Pulmonary artery endothelial cell (primary cell): ENCODE results near the gene UCK1. TPM values are rescaled to one million over a fixed set of nuclear protein-coding genes. Genes with fewer than 3 reads are reported as not detected.
"Not testable (repeated sequence)": the region's sequence is repeated elsewhere in the genome, so short reads cannot be mapped to it uniquely, and the experiment has no call there.

Experiments
- DNase-seq: peaks from one replicate; pipeline ENCODE4 v3.0.0-alpha.2; 2011; ENCODE audit warnings: low read depth, low spot score
- total RNA-seq: library from RNA; depleted of rRNA; stranded (reverse); fragments of >200 nt; gene quantifications from 2 replicates; pipeline ENCODE4 v1.2.3, GENCODE V29; 2014

Gene UCK1
- total RNA-seq, 1 donor from 2014 or later, result 21.9 TPM

DNA sequence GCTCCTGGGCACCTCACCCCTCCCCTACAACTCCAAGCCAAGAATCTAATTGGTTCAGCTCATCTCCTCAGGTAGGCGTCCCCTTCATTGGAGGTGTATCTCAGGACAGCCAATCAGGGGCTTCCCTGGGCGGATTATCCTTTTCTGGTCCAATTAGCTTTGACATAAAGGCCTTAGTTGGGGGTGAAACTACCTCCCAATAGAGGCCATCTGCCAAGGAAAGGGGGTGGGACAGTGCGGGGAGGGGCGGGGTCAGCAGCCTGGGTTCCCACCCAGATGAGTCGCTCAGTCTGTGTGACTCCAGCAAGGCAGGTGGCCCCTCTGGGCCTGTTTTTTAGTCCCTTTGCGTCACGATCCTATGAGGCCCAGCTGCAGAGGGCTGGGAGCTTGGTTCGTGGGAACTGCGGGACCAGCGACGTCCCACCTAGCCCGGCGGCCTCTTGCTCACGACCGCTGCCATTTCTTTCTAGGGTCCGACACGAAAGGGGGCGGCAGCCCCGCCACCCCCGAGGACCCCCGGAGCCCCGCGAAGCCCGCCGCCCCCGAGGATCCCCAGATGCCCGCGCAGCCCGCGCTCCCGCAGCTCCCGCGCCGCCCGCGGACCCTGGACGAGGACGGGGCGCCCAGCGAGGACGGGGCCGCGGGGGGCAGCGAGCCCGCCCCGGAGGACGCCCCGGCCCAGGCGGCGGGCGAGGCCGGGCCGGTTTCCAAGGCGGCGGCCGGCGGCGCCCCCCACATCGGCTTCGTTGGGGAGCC, 23.2 kb upstream of the UCK1 start:
- no peak for DNase-seq

DNA sequence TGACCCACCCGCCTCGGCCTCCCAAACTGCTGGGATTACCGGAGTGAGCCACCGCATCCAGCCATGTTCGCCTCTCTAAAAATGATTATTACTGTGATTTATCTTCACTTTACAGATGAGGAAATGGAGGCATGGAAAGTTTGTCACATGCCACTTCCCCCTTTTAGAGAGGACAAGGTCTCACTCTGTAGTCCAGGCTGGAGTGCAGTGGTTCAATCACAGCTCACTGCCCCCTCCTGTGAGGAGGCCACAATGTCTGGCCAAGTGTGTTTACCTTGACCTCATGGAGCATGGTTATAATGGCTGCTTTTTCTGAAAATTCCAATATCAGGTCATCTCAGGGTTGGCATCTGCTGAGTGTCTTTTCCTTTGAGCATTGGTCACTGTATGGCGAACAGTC, 21.0 kb upstream of the UCK1 start:
- DNase-seq, result no peak

DNA sequence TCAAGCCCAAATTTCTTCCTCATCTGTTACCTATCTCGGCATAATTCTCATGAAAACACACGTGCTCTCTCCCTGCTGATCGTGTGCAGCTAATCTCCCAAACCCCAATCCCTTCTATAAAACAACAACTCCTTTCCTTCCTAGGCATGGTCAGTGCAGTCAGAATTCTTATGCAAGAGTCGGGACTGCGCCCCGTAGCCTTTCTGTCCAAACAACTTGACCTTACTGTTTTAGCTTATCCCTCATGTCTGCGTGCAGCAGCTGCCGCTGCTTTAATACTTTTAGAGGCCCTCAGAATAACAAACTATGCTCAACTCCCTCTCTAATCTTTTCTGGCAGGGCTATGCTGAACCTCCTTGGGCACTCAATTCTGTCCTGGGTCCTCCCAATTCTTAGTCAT, 19.4 kb upstream of the UCK1 start:
- DNase-seq, result not testable (repeated sequence)

DNA sequence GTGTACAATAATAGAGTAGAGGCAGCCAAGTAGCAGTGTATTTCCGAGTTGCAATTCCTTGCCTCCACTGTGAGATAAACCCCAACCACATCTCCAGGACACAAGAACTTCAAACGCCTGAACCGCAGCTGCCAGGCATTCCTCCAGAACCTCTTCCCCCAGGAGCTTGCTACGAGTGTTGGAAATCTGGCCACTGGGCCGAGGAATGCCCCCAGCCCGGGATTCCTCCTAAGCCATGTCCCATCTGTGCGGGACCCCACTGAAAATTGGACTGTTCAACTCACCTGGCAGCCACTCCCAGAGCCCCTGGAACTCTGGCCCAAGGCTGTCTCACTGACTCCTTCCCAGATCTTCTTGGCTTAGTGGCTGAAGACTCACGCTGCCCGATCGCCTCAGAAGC, 18.1 kb upstream of the UCK1 start:
- not testable (repeated sequence) for DNase-seq

DNA sequence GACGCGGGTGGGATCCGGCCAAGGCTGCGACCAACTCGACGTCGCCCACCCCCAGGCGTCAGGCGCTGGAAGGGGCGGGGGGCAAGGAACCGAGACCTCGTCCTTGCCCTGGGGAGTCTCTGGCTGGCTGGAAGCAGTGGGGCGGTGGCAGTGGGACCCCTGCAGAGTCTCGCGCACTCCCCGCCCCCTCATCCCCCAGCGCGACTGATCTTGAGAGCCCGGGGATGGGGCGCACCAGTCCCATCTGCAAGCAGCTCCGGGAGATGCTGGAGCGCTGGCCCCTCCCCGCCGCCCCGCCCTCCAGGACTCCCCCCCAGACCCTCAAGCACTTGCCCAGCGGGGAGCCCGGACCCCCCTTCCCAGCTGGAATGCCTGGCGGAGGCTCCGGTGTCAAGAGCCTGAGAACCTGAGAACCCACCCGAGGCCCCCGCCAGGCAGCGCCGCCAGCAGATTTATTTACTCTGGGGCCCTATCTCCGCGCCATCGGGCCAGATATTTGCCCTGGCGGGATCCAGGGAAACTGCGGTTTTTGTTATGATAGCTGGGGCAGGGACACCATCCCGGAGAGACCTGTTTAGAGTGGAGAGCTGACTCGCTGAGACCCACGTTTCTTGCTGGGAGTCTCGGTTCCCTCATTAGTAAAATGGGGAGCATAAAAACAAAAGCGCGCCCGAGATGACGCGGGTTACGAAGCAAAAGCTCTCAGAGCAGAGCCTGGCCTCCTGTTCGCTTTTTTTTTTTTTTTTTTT, 15.4 kb upstream of the UCK1 start:
- no peak for DNase-seq

DNA sequence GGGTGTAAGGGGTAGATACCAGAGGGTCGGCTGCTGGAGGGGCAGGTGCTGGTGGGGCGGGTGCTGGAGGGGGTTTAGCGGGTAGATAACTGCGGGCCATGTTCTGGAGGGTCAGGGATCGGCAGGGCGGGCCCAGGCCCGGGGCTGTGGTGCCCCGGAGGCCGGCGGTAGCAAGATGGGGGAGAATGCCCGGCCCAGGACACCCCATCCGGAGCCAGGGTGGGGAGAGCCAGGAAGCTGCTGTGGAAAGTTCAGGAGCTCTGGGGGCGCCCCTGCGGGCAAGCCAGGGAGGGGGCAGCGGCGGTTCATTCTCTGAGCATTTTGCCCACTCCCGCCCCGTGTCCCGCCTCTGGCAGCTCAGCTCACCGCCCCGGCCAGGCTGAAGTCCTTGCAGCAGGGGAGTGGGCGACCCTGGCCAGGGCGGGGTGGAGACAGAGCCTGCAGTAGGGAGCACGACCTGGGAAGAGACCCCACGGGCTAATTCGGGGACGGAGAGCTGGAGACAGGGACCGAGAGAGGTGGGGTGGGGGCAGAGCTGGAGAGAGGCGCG, 14.8 kb upstream of the UCK1 start:
- DNase-seq, result no peak

DNA sequence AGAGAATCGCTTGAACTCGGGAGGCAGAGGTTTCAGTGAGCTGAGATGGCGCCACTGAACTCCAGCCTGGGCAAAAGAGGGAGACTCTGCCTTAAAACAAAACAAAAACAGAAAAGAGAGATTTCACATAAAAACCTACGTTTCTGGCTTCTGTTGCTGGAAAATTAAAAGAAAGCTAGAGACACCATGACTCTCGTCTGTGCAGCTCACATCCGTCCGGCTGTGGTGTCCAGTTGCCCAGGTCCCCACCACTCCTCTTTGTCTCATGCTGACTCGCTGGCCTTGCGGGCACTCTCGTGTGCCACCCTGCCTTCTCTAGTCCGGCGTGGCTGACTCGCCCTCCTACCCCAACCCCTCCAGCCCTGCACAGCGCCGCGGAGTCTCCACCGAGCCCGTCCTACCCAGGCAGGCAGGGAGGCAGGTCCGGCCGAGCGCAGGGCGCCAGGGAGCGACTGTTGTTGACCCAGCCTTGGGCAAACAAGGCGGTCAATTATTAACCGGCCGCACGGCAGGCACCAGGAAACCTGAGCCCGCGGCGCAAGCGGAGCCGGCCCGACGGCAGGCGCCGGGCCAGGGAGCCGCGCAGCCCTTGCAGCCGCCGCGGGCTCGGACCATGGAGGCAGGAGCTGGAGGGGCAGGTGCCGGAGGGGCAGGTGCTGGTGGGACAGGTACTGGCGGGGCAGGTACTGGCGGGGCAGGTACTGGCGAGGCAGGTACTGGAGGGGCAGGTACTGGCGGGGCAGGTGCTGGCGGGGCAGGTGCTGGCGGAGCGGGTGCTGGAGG, 14.1 kb upstream of the UCK1 start, which contains the start of gene PRRT1B:
Gene PRRT1B (plus strand): TSS at position 521 of the 783 bp plus-strand sequence. CDS start 93 bp downstream, at position 614.
- no peak for DNase-seq

DNA sequence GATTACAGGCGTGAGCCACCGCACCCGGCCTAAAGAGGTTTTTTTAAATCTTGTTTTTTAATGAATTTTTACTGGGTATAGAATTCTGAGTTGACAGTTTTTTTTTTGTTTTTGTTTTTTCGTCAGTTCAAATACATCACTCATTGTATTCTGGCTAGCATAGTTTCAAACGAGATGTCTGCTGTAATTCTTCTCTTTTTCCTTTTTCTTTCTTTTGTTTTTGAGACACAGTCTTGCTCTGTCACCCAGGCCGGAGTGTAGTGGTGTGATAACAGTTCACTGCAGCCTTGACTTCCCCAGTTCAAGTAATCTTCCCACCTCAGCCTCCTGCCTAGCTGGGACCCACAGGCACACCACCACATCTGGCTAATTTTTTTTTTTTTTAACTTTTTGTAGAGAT, 12.1 kb upstream of the UCK1 start:
- no peak for DNase-seq

DNA sequence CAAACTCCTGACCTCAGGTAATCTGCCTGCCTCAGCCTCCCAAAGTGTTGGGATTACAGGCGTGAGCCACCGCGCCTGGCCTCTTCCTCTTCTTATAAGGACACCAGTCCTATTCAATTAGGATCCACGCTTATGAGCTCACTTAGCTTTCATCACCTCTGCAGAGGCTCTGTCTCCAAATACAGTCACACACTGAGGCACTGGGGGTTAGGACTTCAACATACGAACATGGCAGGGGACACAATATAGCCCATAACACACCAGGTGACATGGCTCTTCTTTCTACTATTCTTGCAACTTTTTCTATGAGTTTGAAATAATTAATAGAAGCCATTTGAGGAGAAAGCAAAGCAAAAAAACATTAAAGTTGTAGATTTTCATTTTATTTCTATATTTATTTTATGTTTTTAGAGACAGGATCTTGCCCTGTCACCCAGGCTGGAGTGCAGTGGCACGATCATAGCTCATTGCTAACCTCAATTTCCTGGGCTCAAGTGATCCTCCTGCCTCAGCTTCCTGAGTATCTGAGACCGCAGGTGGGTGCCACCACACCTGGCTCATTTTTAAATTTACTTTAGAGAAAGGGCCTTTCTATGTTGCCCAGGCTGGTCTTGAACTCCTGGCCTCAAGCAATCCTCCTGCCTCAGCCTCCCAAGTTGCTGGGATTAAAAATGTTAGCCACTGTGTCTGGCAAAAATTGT, 8.3 kb upstream of the UCK1 start:
- DNase-seq, result no peak

DNA sequence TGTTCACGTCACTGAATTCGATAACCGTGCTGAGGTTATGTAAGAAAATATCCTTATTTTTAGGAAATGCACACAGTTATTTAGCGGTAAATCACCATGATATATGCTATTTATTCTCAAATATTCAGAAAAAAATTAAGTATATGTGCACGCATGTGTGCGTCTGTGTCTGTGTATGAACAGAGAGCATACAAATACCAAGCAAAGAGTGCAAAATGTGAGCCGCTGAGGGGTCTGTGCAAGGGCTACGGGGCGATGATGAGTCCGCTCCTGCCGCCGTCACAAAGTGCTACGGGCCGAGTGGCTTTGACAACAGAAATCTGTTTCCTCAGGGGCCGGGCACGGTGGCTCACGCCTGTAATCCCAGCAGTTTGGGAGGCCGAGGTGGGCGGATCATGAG, 6.9 kb upstream of the UCK1 start:
- DNase-seq, result no peak

DNA sequence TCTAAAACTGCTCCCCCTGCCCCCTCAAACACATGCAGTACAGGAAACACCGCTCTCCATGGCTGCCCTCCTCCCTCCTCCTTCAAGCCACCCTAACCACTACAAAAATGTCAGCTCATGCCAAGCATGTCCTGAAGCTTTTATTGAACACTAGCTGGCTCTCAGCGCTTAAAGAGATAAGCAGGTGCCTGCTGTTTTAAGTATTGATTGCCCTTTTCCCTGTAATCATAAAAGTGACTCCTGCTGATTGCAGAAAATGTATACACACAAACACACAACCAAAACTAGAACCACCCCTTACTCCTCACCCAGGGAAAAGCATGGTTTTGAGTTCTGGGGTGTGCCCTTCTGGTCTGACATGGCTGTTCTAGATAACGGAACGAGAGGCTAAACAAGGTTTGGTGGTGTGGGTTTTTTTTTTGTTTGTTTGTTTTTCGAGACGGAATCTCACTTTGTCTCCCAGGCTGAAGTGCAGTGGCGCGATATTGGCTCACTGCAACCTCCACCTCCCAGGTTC, 3.7 kb upstream of the UCK1 start:
- DNase-seq, result no peak

DNA sequence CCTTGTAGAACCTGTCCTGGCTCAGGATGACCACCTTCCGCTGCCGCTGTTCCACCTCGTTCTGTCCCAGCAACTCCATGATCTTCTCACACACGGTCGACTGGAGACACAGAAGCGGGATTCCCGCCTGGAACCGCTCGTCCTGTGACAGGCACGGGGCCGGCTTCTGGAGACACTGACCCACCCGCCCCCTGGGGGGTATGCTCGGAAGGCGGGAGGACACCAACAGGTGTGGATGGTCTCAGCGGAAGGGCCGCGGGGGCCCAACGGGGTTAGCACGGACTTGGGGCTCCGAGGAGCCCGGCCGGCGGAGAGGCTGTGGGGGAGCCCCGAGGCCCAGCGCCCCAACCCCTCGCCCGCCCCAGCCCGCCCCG, 530 bp downstream of the UCK1 start:
- no peak for DNase-seq

DNA sequence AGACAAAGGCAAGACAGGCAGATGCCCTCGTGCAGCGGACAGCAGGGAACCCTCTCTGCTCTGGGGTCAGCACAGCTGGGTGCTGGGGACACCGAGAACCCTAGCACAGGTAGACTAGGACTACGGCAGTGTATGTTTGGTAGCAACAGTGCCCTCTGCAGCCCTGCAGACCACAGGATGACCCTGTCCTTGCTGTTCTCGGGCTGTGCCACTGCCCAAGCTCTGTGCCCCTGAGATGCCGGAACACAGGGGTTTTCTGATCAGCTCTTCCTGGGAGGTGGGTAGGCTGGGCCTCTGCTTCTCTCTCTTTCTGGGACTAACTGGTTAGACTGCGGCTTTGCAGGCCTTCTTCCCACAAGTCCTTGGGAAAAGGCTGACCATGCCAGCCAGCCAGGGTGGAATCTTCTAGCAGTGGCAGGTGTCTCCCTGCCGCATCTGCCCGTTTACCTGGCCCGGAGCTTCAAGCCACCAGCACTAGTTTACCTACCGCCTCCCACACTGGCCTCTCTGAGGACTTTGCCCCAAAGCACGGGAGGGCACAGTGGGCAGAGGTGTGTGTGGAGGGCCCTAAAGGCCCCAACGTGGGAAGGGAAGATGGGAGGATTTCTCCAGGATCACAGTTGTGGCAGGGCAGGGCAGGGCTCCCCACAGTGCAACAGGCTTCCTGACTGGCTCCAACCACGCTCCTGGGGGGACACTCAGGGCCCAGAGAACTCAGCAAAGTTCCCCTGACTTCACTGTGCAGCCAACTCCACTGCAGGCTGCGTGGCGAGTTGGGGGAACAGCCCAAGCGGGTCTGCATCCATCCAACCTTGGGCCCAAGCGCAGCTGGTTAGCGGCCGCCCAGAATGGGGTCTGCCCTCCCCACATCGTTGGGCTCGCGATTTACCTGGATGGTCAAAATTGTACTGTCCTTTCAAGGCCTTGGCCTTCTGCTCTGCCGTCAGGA, 1.2 kb downstream of the UCK1 start:
- DNase-seq, result no peak

DNA sequence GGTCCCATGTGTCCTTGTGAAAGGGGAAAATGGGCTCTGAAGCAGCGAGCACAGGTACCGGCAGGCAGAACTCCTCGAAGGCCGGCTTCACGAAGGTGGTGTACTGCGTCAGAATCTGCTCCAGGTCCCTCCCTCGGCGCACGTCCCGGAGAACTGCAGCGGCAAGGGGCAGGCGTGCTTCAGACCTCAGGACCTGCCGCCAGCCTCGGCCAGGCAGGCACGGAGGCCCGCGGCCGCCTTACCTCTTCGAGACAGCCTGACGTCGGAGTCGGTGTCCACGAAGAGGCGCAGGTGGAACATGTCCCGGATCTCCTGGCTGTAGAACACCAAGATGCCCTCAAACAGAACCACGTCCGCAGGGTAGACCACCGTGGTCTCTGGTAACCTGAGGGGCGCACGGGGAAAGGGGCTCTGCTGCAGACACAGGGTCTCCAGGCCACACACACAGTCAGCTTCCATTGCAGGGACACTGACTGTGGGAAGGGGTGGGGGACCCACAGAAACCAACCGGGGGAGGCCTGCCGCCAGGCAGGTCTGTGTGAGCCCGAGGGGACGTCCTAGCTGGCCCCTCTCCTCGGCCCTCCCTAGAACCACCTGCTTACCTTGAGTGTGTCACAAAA, 2.1 kb downstream of the UCK1 start:
- no peak for DNase-seq

DNA sequence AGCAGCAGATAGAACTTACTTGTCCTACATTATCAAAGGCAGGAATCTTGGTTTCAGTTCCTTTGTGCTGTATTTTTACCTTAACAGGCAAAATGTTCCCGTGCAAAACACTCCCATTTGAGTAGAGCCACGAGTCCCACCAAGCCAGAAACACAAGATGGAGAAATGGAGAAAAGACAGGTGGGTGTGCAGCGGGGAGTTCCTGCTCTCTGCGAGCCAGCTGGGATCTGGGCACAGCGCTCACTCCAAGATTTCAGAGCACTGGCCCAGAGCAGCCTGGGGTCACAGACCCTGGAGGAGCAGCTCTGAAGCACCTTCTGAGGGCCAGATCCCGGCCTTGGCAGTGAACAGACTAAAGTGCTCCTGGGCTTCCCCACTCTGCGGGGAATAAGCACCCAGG, 2.9 kb downstream of the UCK1 start:
- no peak for DNase-seq

DNA sequence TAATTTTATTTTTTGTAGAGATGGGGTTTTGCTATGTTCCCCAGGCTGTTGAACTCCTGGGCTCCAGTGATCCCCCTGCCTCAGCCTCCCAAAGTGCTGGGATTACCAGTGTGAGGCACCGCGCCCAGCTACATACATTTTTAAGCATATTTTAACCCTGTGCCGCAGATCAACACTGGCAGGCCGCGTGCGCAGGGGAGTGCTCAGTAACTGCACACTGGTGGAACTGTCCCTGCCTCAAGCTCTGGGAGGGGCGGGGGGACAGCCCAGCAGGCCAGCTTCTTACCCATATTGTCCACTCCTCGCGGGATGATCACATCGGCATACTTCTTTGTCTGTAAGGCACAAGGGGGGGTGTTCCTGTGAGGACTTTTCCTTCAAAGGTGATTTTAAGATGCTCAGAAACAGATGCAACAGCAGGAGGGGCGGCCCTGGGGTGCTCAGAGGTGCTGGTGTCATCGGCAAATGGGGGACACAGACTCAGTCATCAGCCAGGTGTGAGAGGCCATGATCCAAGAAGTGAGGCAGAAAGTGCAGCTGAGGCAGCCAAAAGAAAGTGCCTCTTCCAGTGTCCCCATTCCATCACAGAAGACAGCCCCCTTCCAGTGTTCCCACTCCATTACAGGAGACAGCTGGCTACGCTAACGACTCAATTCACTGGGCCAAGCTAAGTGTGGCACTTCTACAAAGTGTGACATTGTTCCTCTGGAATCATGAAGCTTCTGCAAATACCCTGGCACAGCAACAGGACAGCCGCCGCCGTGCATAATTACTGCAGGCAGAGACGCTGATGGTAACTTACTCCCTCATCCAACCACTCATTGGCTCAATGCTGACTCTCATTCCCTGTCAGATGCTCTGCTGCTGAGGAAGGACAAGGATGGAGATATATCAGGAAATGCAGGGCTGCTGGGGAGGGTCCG, 5.2 kb downstream of the UCK1 start:
- no peak for DNase-seq

DNA sequence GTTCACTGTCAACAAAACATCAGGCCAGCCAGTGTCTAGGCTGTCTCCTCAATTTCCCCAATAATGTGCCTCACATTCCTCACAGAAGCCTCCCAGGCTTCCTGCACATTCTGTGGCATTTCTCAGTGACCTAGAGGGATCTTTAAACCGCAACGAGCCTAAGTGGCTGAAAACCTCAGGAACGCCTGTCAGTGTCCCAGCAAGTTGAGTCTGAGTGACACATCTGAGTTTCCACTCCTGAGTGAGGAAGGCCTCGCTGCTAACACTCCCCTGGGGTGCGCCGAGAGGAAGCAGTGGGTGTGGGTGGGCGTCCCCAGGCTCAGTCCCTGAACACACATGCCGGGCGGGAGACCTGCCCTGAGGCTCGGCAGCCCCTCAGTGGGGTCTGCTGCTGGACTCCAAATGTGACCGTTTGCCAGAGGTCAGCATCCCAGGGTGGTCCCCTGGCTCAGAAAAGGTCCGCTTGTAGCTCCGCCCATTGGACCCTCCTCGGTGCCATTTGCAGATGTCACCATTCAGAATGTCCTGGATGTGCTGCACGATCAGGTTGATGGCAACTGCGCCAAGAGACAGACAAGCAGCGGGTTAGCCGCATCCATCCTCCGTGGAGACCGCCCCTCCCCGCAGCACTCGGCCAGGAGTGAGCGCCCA, 6.3 kb downstream of the UCK1 start:
- DNase-seq, result no peak
